CD4-positive, alpha-beta T cell treated with Interleukin-15 for 4 hours (primary cell): Measurements from ENCODE around the gene SCN2B.

Experiments used
- DNase-seq: peaks from one replicate; pipeline ENCODE4 v3.0.0-alpha.2; 2020; ENCODE audit warnings: low spot score

SCN2B gene

GRCh38 chr11:118174006-118174567, 2.4 kb downstream of the SCN2B start:
- DNase-seq: no peak

GRCh38 chr11:118172356-118172755, 4.1 kb downstream of the SCN2B start:
- no peak for DNase-seq

GRCh38 chr11:118171269-118172062, 5.0 kb downstream of the SCN2B start:
- peak; percentile 67 for DNase-seq

GRCh38 chr11:118170882-118171268, 5.6 kb downstream of the SCN2B start:
- no peak for DNase-seq

- no peak for DNase-seq
Measured at GRCh38 chr11:118170231-118170630, 6.2 kb downstream of the SCN2B start.

- no peak for DNase-seq
Measured at GRCh38 chr11:118169300-118170140, 6.9 kb downstream of the SCN2B start.

- DNase-seq: no peak
Measured at GRCh38 chr11:118168751-118169150, 7.7 kb downstream of the SCN2B start.

- no peak for DNase-seq
Measured at GRCh38 chr11:118168316-118168715, 8.1 kb downstream of the SCN2B start.

GRCh38 chr11:118167906-118168305, 8.5 kb downstream of the SCN2B start:
- no peak for DNase-seq

GRCh38 chr11:118167253-118167652, 9.2 kb downstream of the SCN2B start:
- DNase-seq: no peak

GRCh38 chr11:118166641-118167040, 9.8 kb downstream of the SCN2B start:
- no peak for DNase-seq

GRCh38 chr11:118164885-118165284, 11.6 kb downstream of the SCN2B start:
- DNase-seq: no peak

- no peak for DNase-seq
Measured at GRCh38 chr11:118163494-118163893, 12.9 kb downstream of the SCN2B start.

GRCh38 chr11:118162846-118163245, 13.6 kb downstream of the SCN2B start:
- DNase-seq: no peak

GRCh38 chr11:118161786-118162185, 14.7 kb downstream of the SCN2B start:
- DNase-seq: no peak

GRCh38 chr11:118157186-118157895, 19.1 kb downstream of the SCN2B start:
- DNase-seq: no peak

GRCh38 chr11:118156531-118157185, 19.8 kb downstream of the SCN2B start:
- peak; percentile 10 for DNase-seq

- no peak for DNase-seq
Measured at GRCh38 chr11:118155776-118156530, 20.5 kb downstream of the SCN2B start.

GRCh38 chr11:118154641-118155040, 21.8 kb downstream of the SCN2B start:
- no peak for DNase-seq

- no peak for DNase-seq
Measured at GRCh38 chr11:118153976-118154375, 22.5 kb downstream of the SCN2B start.

GRCh38 chr11:118153516-118153915, 22.9 kb downstream of the SCN2B start:
- no peak for DNase-seq
